ENCODE results near the gene TBX5. TPM values are rescaled to one million over a fixed set of nuclear protein-coding genes. Genes with fewer than 3 reads are reported as not detected.
"Not testable (repeated sequence)": the region's sequence is repeated elsewhere in the genome, so short reads cannot be mapped to it uniquely, and the experiment has no call there.

The TBX5 gene
- polyA plus RNA-seq, 10 donors: 0.09 to 1.9 (median 0.50) TPM

DNA sequence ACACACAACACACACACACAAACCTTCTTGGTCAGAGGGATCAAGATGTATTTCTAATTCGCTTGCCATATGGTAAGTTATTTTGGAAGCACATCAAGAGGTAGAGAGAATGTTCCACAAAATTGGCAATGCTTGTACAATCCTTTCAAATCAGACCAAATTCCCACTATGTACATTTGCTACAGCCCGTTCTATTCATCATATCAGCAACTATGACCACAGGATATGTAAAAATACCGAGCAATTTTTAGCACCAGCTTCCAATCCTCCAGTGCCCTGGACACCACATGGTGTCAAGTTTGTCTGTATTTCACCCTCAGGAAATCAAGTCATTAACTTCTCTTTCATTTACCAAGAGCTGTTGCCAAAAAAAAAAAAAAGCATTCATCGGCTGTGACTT, 21.2 kb downstream of the TBX5 start:
- DNase-seq: peak in 2 of 3 donors; percentile 39 to 74

DNA sequence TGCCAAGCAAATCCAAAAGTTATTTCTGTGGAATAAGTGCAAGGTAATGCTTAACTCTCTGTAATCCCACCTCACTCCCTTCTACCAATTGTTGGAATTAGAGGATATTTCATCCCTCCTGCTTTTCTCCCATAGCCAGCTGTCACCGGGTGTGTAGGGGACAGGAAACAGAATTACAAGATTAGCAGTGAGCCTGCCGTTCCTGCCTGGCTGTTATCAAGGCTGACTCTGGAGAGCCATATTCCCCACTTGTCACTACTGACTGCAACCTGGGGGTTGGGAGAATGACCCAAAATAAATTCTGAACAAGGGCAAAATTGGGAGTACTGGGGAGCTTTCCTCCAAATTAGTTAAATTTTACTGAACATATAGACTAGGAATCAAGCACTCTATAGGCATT, 24.8 kb downstream of the TBX5 start:
- DNase-seq: no peak

DNA sequence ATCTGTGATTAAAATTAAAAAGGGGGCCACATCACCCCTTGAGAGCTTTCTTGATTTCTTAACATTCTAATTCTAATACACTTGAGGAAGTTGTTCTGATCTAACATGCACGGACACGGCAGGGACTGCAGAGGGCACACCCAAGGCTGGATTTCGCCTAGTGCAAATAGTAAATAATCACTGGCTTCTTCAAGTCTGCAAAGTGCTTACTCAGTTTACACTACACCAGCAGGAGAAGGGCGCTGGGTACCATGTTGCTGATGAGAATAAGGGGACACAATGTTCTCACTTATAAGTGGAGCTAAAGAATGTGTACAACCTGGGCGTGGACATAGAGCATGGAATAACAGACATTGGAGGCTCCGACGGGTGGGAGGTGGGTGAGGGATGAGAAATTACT, 34.2 kb downstream of the TBX5 start:
- no peak for DNase-seq

DNA sequence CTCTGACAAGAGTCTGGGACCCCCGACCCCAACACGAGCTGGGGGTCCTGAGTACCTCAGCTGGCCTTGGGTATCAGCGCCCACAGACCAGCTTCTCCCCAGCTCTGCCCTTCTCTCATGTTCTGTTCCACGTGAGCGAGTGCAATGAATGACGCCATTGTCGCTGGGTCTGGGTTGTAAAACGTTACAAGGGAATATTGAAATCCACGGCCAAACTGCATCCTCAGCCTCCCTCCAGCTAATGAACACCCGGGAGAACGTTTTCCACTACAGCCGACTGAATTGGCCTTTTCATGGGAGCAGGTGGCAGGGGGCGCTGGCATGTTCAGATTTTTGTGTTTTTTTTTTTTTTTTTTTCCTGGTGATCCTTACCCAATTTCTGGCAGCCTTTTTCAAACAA, 34.7 kb downstream of the TBX5 start:
- no peak for DNase-seq

DNA sequence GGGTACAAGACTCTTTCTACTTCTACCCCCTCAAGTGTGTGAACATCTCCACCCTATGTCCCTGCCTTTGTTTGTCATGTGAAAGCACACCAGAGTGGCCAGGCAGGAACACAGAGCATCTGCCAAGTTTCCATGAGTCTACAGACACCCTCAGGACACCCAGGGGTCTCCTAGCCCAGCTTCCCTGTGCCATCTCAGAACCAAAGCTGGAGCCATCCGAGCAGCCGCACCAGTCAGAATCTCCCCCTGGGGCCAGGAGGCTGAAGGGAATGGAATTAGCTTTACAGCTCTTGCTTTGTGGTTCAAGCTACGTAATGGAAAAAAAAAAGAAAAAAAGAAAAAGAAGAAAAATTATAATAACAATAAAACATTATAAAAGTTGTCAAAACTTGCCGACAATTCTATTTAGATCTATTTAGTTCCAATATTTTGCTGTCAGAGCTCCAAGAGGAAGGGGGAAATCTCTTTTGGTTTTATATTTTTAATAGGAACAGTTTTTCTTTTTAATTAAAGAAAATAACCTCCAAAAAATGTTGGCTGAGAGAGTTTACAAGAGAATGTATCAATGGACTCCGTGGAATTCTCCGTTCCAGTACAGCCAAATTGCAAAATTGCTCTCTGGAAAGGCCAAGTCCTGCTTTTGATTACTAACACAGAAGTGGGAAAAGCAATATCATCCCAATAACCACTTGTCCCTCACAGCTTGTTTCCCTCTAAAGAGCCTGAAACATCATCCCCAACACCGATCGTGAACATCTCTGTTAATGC, 37.1 kb downstream of the TBX5 start:
- peak; percentile 28 to 77 (median 56) for DNase-seq

DNA sequence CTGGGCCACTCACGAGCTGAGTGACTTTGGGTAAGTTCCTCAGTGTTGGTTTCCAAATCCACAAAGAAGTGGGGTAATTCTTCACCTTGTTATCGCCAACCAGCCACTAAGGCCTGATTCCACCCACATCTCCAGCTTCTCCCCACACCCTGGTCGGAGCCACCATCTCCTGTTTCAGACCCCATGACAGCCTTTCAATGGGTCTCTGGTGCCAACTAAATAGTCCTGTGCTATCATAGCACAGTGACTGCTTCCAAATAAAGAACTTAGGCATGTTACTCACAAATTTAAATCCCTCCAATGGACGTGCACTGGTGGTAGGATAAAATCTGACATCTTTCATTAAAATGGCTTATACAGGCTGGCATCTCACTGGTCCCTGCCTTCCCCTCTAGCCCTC, 44.0 kb downstream of the TBX5 start:
- DNase-seq: no peak

DNA sequence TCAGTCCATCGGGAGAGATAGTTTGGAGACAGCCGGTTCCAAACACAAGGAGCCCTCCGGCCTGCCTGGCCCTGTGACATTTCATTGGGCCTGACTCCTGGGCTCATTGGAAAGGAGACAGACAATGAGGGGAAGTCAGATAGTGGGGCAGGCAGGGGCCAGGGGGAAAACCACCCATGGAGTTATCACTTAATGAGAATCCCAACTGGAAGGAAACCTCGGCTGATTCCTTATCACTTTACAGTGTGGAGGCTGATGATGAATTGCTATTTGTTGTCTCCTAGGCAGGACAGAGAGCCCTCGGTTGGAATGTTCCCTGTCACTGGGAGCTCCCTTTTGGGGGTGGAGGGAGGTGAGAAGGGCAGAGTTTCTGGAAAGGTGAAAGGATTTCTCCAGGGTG, 44.4 kb downstream of the TBX5 start:
- no peak for DNase-seq

DNA sequence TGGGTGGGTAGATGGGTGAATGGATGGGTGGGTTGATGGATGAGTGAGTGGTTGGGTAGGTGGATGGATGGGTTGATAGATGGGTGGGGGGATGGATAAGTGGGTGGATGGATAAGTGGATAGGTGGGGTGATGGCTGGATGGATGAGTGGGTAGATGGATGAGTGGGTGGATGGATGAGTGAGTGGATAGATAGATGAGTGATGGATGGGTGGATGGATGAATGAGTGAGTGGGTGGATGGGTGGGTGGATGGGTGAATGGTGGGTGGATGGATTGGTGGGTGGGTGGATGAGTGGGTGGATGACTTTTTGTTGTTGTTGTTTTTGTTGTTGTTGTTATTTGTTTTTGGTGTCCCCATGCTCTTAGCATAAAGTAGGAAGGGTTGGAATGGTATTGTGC, 45.5 kb downstream of the TBX5 start:
- no peak for DNase-seq

DNA sequence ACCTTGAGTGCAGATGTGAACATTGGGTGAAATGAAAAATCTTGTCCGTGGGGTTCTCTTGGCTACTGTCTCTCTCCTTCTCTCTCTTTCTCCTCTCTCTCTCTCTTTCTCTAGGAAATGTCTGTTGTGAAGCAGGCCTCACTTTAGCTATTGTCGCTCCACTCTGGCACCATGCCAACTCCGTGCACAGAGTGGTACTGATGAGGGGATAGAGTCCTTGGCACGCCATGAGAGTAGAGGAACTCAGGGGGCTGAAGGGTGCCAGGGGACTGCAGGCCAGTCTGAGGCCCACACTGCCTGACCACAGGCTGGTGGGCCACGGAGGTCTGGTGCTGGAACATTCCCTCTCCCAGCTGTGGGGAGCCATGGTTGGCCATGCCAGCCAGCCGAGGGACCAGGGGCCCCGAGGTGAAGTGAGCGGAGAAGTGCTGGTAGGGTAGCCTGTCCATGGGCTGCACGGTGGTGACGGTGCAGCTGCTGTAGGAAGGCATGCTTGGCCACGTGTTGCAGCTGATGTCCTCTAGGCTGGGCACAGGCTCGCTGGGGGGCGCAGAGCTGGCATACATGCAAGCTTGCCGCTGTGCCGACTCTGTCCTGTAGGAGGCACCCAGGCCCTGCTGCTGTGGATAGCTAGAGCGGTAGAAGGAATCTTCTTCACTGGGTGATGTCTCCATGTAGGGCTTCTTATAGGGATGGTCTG, 50.4 kb downstream of the TBX5 start:
- no peak for DNase-seq

DNA sequence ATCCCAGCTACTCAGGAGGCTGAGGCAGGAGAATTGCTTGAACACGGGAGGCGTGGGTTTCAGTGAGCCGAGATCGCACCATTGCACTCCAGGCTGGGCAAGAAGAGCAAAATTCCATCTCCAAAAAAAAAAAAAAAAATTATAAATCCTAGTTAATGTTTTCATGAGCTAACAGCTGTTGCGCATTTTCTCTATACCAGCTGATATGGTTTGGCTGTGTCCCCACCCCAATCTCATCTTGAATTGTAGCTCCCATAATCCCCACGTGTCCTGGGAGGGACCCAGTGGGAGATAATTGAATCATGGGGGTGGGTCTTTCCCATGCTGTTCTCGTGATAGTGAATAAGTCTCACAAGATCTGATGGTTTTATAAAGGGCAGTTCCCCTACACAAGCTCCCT, 56.7 kb downstream of the TBX5 start:
- not testable (repeated sequence) for DNase-seq

DNA sequence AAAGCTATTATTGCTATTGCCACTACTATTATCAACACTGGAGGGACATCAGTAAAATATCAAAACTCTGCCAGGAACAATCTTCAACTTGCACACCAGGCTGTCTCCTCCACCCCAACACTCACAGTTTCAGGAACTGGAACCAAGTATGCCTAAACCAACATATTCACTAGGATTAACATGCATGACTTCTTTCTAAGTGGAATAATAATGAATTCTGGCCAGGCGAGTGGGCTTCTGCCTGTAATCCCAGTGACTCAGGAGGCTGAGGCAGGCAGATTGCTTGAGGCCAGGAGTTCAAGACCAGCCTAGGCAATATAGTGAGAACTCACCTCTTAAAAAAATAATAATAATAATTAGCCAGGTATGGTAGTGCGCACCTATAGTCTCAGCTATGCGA, 58.1 kb downstream of the TBX5 start:
- no peak for DNase-seq

DNA sequence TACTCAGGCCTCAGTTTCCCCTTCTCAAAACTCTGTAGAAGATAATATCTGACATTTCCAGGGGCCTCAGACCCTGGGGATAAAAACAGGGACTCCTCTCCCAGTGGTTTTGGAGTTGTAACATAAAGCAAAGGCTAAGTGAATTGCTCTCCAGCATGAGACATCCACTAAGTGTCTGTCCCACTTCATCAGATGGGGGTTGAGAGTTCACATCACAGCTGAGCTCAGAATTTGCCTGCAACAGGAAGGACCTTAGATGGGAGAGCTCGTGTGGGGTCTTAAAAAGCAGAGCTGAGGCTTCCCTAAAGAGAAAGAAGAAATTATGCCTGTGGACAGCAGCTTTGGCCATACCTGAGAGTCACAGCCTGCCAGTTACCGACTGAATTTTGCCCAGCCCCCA, 61.1 kb downstream of the TBX5 start:
- DNase-seq: no peak

DNA sequence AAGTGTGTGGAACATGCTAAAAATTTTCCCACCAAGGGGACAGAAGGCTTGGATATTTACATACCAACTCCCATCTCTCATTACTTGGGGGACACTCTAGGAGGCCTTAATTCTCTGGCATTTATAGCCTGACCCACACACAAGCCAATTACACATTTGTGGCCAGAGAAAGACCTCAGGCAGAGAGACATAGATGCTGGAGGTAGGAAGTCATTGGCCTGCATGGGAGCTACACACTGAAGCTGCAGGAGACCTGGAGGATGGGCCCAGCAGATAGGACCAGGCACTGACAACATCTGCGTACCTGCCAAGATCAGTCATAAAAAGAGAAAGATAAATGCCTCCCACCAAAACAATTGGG, 61.7 kb downstream of the TBX5 start:
- no peak for DNase-seq

DNA sequence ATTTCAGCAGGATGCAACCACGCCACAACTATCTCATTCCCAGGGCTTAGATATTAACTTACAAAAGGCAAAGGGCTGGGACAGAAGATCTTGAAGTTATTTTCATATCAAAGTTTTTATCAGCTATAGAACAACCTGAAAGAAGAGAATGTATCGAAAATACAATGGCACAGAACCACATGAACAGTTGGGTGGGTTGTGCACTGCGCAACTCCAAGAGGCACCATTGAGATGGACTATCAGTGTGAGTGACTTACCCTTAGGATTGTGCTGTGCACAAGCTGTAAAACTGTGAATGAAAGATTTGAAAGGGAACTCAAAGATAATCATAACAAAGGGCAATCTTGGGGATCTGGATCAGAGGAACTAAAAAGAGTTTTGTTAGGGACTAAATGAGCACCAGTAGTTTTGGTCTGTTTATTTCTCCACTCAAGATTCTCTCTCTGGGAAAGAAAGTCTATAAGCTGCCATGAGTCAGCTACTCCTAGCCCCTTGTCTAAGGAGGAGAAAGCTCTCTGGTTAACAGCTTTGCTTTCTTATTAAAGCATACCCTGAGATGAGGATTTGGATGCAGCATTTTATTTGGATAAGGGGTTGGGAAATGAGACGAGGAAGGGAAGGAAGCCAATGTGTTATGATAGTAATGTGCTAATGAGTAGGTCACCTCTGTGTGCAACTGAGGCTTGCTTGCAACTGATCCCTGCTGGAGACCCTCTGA, 62.2 kb downstream of the TBX5 start:
- DNase-seq: no peak

DNA sequence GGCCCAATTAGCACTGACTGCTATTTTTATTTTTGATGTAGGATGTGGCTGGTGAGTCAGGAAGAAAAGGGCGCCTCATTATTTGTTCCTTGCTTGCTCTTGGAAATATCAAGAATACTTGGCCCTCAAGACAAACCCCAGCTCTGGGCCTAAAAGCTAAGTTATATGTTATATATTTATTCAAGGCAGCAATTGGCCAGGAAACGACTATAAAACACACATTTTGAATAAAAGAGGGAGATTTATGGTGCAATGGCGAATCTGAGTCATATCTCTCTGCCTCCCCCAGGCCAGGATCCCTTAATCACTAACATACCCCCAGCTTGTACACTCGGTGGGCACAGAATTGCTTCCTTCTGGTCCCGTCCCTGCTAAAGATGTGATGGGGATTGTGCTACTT, 63.3 kb downstream of the TBX5 start:
- DNase-seq: peak in 1 of 3 donors; percentile 23

DNA sequence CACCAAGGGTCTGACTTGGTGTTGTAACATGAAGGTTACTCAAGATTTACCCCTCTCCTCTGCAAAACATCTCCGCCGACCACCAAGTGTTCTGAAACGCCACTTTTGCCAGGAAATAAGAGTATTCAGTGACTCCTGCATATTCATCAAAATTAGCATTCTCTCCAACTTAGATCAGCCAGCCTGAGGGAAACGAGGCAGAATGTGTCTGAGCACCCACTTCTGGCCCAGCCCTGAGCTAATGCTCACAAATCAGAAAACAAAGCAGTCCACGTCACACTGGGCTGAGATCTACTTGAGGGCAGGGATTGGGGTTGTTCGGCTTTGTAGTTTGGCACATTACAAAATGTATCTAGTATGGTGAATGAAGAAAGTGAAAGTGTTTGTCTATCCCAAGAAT, 64.3 kb downstream of the TBX5 start:
- DNase-seq: no peak

DNA sequence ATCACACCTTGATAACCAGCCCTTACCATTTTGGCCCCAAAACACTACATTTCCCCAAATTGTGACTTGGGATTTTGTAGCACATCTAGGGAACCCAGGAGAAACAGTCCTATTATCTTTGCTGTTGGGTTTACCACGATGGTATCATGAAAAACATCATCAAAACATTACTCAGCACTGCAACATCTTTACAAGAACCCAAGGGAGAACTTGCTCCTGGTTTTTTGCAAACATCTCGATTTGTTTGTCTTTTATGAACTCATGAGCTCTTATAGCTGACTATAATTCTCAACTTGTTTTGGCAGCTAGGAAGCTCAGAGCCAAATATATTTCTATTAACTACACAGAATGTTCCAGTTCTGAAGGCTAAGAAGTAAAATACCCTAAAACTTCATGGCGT, 65.7 kb downstream of the TBX5 start:
- DNase-seq: no peak

DNA sequence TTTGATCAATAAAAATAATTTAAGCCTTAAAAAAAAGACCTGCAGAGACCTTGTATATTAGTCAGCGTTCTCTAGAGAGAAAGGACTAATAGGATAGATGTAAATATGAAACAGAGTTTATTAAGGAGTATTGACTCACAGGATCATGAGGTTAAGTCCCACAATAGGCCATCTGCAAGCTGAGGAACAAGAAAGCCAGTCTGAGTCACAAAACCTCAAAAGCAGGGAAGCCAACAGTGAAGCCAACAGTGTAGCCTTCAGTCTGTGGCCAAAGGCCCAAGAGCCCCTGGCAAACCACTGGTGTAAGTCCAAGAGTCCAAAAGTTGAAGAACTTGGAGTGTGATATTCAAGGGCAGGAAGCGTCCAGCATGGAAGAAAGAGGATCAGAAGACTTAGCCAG, 66.3 kb downstream of the TBX5 start:
- peak in 1 of 3 donors; percentile 37 for DNase-seq

DNA sequence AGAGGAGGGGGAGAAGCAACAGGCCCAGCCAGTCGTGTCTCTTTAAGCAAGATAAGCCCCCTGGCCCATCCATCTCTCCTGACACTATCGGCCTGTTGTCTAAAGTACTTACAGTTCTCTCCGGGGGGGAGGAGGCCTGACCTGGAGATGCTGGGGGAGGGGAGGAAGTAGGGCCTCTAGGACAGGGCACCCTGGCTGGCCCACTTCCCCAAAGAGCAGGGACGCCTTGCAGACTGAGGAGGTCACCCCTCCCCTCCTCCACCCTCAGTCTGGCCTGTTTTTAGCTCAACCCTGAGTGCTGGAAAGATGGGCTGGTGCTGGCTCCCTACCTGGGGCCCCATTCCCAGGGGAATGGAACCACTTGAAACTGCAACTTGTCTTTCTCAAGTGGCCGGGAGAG, 70.3 kb downstream of the TBX5 start:
- no peak for DNase-seq

DNA sequence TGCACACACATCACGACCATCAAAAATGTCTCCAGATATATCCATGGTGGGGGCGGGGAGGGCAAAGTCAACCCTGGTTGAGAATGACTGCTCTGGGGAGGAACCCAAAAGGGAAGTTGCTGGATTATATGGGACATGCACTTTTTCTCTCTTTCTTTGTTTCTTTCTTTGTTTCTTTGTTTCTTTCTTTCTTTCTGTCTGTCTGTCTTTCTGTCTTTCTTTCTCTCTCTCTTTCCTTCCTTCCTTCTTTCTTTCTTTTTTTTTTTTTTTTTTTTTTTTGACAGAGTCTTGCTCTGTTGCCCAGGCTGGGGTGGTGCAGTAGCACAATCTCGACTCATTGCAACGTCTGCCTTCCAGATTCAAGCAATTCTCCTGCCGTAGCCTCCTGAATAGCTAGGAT, 71.5 kb downstream of the TBX5 start:
- no peak for DNase-seq

DNA sequence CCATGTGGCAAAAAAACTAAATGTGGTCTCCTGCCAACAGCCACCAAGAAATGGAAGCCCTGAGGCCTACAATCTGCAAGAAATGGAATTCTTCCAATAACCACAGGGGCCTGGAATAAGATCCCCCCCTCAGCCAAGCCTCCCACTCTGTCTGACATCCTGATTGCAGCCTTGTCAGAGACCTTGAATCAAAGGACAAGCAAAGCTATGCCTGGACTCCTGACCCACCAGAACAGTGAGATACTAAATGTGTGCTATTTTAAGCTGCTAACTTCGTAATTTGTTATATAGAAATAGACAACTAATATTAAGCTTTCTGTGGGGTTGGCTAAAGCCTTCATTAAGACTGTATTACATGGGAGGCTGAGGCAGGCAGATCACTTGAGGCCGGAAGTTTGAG, 77.7 kb downstream of the TBX5 start:
- DNase-seq: no peak

DNA sequence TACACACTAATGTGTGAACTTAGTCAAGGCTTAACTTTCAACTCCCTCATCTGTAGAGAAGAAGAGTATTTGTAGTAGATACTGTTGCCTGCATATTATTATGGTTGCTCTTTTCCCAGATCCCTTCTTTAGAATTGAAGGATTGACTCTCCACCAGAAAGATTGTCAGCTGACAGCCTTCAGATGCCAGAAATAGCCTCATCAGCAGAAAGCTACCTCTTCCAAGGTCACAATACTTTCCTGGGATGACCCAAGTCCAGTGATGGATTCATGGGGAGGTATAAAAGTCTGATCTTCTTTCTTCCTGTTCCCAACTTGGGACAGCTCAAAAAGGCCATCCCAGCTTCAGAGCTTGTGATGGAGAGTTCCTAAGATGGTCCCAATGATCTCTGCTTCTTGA, 78.2 kb downstream of the TBX5 start:
- DNase-seq: no peak

DNA sequence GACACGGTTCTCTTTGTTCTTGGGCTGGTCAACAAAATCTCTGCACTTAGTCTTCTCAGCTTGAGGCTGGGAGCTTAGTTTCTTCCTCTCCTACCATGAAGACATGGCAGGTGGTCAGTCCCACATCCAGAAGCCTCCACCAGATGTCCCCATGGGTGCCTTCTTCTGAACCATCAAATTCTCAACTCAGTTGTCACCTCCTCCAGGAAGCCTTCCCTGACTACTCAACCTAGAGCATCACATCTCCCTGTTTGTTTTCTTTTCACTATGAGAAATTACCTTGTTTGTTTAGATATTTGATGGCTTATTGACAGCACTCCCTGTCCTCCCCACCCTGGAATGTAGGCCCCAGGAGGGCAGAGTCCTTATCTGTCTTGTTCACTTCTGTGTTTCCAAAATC, 84.4 kb downstream of the TBX5 start:
- no peak for DNase-seq

All from muscle of back (tissue), 11 donors.